HepG2 (cell line): Measurements from ENCODE around the gene DDX19B. TPM values are rescaled to one million over a fixed set of nuclear protein-coding genes. Genes with fewer than 3 reads are reported as not detected.

ENCODE experiments used
- ARID3A ChIP-seq: IDR thresholded peaks from 2 replicates; pipeline ENCODE4 v1.6.1; 2012; ENCODE audit warnings: low read depth, low read length, improper control_type of control experiment
- ARNT2 ChIP-seq: sonication (generic); formaldehyde crosslinking; IDR thresholded peaks from 2 replicates; pipeline ENCODE4 v1.8.0; 2022; ENCODE audit warnings: mild to moderate bottlenecking, low read depth, missing genetic modification reagents, moderate library complexity
- BRCA1 ChIP-seq: sonication (generic); formaldehyde crosslinking; IDR thresholded peaks from 2 replicates; pipeline ENCODE4 v1.4.0; 2020; ENCODE audit warnings: missing genetic modification reagents
- CHD2 ChIP-seq: IDR thresholded peaks from 2 replicates; pipeline ENCODE4 v1.6.1; 2011; ENCODE audit warnings: low read depth, low read length, improper control_type of control experiment
- ELF4 ChIP-seq: sonication (generic); formaldehyde crosslinking; IDR thresholded peaks from 2 replicates; pipeline ENCODE4 v1.5.0; 2020; ENCODE audit warnings: missing genetic modification reagents, mild to moderate bottlenecking, moderate library complexity, borderline replicate concordance
- FOXC1 ChIP-seq: sonication (generic); formaldehyde crosslinking; IDR thresholded peaks from 2 replicates; pipeline ENCODE4 v1.8.0; 2022; ENCODE audit warnings: mild to moderate bottlenecking, missing genetic modification reagents, borderline replicate concordance
- FOXP4 ChIP-seq: sonication (generic); formaldehyde crosslinking; IDR thresholded peaks from 2 replicates; pipeline ENCODE4 v1.4.0; 2020; ENCODE audit warnings: missing genetic modification reagents
- HES4 ChIP-seq: sonication (generic); formaldehyde crosslinking; IDR thresholded peaks from 2 replicates; pipeline ENCODE4 v1.9.0; 2021; ENCODE audit warnings: mild to moderate bottlenecking, missing genetic modification reagents, borderline replicate concordance
- HOXA3 ChIP-seq: sonication (generic); formaldehyde crosslinking; IDR thresholded peaks from 2 replicates; pipeline ENCODE4 v1.5.0; 2020; ENCODE audit warnings: missing genetic modification reagents
- JUNB ChIP-seq: sonication (generic); formaldehyde crosslinking; IDR thresholded peaks from 2 replicates; pipeline ENCODE4 v1.8.0; 2022; ENCODE audit warnings: missing genetic modification reagents, mild to moderate bottlenecking, borderline replicate concordance
- KAT8 ChIP-seq: IDR thresholded peaks from 2 replicates; pipeline ENCODE4 v1.6.1; 2016; ENCODE audit warnings: missing genetic modification reagents, missing compliant biosample characterization
- MAFK ChIP-seq, 2 experiments: IDR thresholded peaks in 1 of 2; conservative IDR thresholded peaks in 1 of 2; 2 replicates each; pipeline ENCODE4 v1.6.1; 2011; ENCODE audit warnings: improper control_type of control experiment in 2 of 2, low read length in 2 of 2
- MXD1 ChIP-seq: sonication (generic); formaldehyde crosslinking; IDR thresholded peaks from 2 replicates; pipeline ENCODE4 v1.4.0; 2020; ENCODE audit warnings: mild to moderate bottlenecking, missing genetic modification reagents
- NCOA1 ChIP-seq: sonication (generic); formaldehyde crosslinking; IDR thresholded peaks from 2 replicates; pipeline ENCODE4 v1.9.0; 2021; ENCODE audit warnings: missing genetic modification reagents
- NR2F1 ChIP-seq, 2 experiments: fragments of 450-650 bp in 1 of 2; formaldehyde crosslinking in 1 of 2; IDR thresholded peaks; 2 replicates each; pipeline versions ENCODE4 v1.5.0 to v1.6.1; 2016 to 2020; ENCODE audit warnings: mild to moderate bottlenecking in 1 of 2, missing compliant biosample characterization in 1 of 2, missing genetic modification reagents in 1 of 2, moderate library complexity in 1 of 2
- PAWR ChIP-seq: sonication (generic); formaldehyde crosslinking; IDR thresholded peaks from 2 replicates; pipeline ENCODE4 v1.4.0; 2020; ENCODE audit warnings: missing genetic modification reagents, mild to moderate bottlenecking, borderline replicate concordance
- SAFB2 ChIP-seq: sonication (generic); formaldehyde crosslinking; IDR thresholded peaks from 2 replicates; pipeline ENCODE4 v1.5.1; 2020; ENCODE audit warnings: missing genetic modification reagents, low read depth, mild to moderate bottlenecking, borderline replicate concordance
- SKI ChIP-seq: fragments of 450-650 bp; IDR thresholded peaks from one replicate; pipeline ENCODE4 v1.6.1; 2018; ENCODE audit warnings: mild to moderate bottlenecking; ENCODE audit not compliant: partially characterized antibody
- SRF ChIP-seq: IDR thresholded peaks from 2 replicates; pipeline ENCODE4 v1.6.1; 2011; ENCODE audit warnings: mild to moderate bottlenecking, low read depth, low read length, moderate library complexity
- TMF1 ChIP-seq: sonication (generic); formaldehyde crosslinking; IDR thresholded peaks from 2 replicates; pipeline ENCODE4 v1.8.1; 2022; ENCODE audit warnings: low read depth, missing genetic modification reagents
- TSC22D2 ChIP-seq: sonication (generic); formaldehyde crosslinking; IDR thresholded peaks from 2 replicates; pipeline ENCODE4 v1.5.1; 2020; ENCODE audit warnings: missing genetic modification reagents, mild to moderate bottlenecking, borderline replicate concordance
- ZMAT3 ChIP-seq: sonication (generic); formaldehyde crosslinking; conservative IDR thresholded peaks from 2 replicates; pipeline ENCODE4 v1.7.0; 2021; ENCODE audit warnings: missing genetic modification reagents
- ZNF510 ChIP-seq: sonication (generic); formaldehyde crosslinking; IDR thresholded peaks from 2 replicates; pipeline ENCODE4 v1.4.0; 2020; ENCODE audit warnings: low read depth, mild to moderate bottlenecking, missing genetic modification reagents
- ZNF589 ChIP-seq: sonication (generic); formaldehyde crosslinking; conservative IDR thresholded peaks from 2 replicates; pipeline ENCODE4 v1.8.0; 2022; ENCODE audit warnings: mild to moderate bottlenecking, moderate library complexity, missing genetic modification reagents
- ZNF691 ChIP-seq: sonication (generic); formaldehyde crosslinking; IDR thresholded peaks from 2 replicates; pipeline ENCODE4 v1.4.0; 2020; ENCODE audit warnings: missing genetic modification reagents, low read depth, mild to moderate bottlenecking, borderline replicate concordance
- polyA plus RNA-seq, 8 experiments: library from polyadenylated mRNA; depleted of rRNA in 3 of 8; stranded (reverse) in 7 of 8; unstranded in 1 of 8; fragments of >200 nt; fragmentation: Illumina TruSeq in 4 of 8; extraction: Trizol in 4 of 8; gene quantifications; 2 replicates each; pipeline versions ENCODE4 v1.2.1 to v1.2.3, GENCODE V29; 2011 to 2016; ENCODE audit warnings: low read depth in 4 of 8, missing spikeins in 1 of 8, mixed read lengths in 1 of 8; ENCODE audit not compliant: insufficient read depth in 1 of 8
- total RNA-seq, 5 experiments: library from RNA; depleted of rRNA; stranded (reverse); fragments of >200 nt; fragmentation: Illumina TruSeq; extraction: Trizol; gene quantifications; 2 replicates each; pipeline ENCODE4 v1.2.3, GENCODE V29; 2016; ENCODE audit warnings: low read depth in 1 of 5

The DDX19B gene
- total and polyA plus RNA-seq, 2 of the 13 experiments (the other 11 are each of a cell fraction or from before 2014, with no cell fraction given) = 36.2 to 40.0 TPM

- TF ChIP-seq KAT8 (CRISPR knock-in tag) = peak; percentile 95
- peak; percentile 9 for TF ChIP-seq SKI
- peak; percentile 60; the same call in 1 of the 2 replicates for TF ChIP-seq HOXA3 (CRISPR knock-in tag)
- TF ChIP-seq ARNT2 = no peak; the same call in 1 of the 2 replicates
- no peak for TF ChIP-seq SRF
- TF ChIP-seq ZNF510 = peak; percentile 96; the same call in 1 of the 2 replicates
- no peak for TF ChIP-seq MAFK (conservative IDR thresholded peaks at IDR 0.05 in 1 of 2, IDR thresholded peaks at IDR 0.05 in 1 of 2; ENCODE audit: low read length in 2 of 2)
- peak; percentile 18; the same call in 1 of the 2 replicates for TF ChIP-seq HES4 (CRISPR knock-in tag)
- TF ChIP-seq NCOA1 (CRISPR knock-in tag) = peak; percentile 35; the same call in 1 of the 2 replicates
- peak; percentile 97 for TF ChIP-seq ELF4
- peak; percentile 9; the same call in 1 of the 2 replicates for TF ChIP-seq ARID3A
- TF ChIP-seq ZNF691 (CRISPR knock-in tag) = peak; percentile 71
- peak; percentile 86; the same call in 1 of the 2 replicates for TF ChIP-seq BRCA1 (CRISPR knock-in tag)
- TF ChIP-seq FOXC1 (CRISPR knock-in tag) = peak; percentile 65; the same call in 1 of the 2 replicates
- no peak; the same call in 1 of the 2 replicates for TF ChIP-seq JUNB
- peak; percentile 23; the same call in 1 of the 2 replicates for TF ChIP-seq TMF1 (CRISPR knock-in tag)
- TF ChIP-seq TSC22D2 (CRISPR knock-in tag) = peak; percentile 90; the same call in 1 of the 2 replicates
- peak; percentile 98 for TF ChIP-seq ZMAT3 (CRISPR knock-in tag)
- TF ChIP-seq SAFB2 = peak; percentile 75; the same call in 1 of the 2 replicates
- no peak for TF ChIP-seq NR2F1 (CRISPR knock-in tag; IDR thresholded peaks at IDR 0.05)
- no peak for TF ChIP-seq CHD2
- TF ChIP-seq MXD1 = peak; percentile 92
- peak; percentile 50 for TF ChIP-seq FOXP4 (CRISPR knock-in tag)
- peak; percentile 85 for TF ChIP-seq ZNF589
- 0 out of 2 replicates have a peak, but pooled peaks have one; percentile 39 for TF ChIP-seq PAWR (CRISPR knock-in tag)
Measured at GRCh38 chr16:70380919-70381603, 82.1 kb downstream of the DDX19B start (continued).
